Measurements from ENCODE around the gene PIK3IP1. TPM values are rescaled to one million over a fixed set of nuclear protein-coding genes. Genes with fewer than 3 reads are reported as not detected.

Gene PIK3IP1, protein sequence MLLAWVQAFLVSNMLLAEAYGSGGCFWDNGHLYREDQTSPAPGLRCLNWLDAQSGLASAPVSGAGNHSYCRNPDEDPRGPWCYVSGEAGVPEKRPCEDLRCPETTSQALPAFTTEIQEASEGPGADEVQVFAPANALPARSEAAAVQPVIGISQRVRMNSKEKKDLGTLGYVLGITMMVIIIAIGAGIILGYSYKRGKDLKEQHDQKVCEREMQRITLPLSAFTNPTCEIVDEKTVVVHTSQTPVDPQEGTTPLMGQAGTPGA
- total RNA-seq = 10 to 100 TPM; 14.6 to 17.6 TPM

DNA sequence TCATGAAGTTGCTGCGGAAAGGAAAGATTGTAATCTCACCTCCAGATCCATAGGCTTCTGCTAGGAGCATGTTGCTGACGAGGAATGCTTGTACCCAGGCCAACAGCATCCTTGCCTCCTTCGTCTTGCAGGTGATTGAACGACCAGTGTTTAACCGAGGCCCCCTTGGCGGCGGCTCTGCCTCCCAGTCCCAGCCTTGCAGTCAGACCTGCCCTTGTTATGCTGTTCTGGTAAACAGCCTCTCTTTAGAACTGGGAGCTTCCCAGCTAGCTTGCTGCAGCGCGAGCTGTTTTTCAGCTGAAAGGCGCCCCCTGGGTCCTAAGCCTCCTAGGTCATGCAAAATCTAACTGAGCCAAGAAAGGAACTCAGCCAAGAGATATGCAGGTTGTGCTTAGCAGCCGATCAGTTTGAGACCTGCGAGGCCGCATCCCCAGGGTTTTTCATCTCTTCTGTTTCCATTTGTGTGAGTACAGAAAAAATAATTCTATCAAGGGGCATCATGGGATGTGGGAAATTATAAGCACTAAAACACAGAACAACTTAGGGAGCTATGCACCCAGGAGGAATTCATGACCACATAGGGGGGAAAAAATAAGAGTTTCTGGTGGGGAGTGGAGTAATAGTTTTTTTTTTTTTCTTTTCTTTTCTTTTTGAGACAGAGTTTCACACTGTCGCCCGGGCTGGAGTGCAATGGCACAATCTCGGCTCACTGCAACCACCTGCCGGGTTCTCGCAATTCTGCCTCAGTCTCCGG is at the start of gene PIK3IP1:
Gene PIK3IP1, minus strand, starts transcription at position 253 of the 754 bp plus-strand sequence. Its CDS starts 144 bp downstream, at position 109.
- Histone ChIP-seq H3K27me3 (no peaks in the 10 kb centered on the region), H3K4me3 (peak within 1 kb of the TSS; percentile 56 to 73), H3K9me3 (no peaks in the 10 kb centered on the region), H3K36me3 (peaks cover 23% of the 10 kb centered on the region), H3K27ac (peak within 1 kb of the TSS; percentile 93 to 99), H3K4me1 (peaks cover 0 to 56% of the 10 kb centered on the region in 2 donors)
- DNase-seq (ENCODE audit: low spot score) = peak; percentile 90
- TF ChIP-seq, protein P1, sequence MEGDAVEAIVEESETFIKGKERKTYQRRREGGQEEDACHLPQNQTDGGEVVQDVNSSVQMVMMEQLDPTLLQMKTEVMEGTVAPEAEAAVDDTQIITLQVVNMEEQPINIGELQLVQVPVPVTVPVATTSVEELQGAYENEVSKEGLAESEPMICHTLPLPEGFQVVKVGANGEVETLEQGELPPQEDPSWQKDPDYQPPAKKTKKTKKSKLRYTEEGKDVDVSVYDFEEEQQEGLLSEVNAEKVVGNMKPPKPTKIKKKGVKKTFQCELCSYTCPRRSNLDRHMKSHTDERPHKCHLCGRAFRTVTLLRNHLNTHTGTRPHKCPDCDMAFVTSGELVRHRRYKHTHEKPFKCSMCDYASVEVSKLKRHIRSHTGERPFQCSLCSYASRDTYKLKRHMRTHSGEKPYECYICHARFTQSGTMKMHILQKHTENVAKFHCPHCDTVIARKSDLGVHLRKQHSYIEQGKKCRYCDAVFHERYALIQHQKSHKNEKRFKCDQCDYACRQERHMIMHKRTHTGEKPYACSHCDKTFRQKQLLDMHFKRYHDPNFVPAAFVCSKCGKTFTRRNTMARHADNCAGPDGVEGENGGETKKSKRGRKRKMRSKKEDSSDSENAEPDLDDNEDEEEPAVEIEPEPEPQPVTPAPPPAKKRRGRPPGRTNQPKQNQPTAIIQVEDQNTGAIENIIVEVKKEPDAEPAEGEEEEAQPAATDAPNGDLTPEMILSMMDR (IDR thresholded peaks at IDR 0.05) = peak; percentile 31 to 66

DNA sequence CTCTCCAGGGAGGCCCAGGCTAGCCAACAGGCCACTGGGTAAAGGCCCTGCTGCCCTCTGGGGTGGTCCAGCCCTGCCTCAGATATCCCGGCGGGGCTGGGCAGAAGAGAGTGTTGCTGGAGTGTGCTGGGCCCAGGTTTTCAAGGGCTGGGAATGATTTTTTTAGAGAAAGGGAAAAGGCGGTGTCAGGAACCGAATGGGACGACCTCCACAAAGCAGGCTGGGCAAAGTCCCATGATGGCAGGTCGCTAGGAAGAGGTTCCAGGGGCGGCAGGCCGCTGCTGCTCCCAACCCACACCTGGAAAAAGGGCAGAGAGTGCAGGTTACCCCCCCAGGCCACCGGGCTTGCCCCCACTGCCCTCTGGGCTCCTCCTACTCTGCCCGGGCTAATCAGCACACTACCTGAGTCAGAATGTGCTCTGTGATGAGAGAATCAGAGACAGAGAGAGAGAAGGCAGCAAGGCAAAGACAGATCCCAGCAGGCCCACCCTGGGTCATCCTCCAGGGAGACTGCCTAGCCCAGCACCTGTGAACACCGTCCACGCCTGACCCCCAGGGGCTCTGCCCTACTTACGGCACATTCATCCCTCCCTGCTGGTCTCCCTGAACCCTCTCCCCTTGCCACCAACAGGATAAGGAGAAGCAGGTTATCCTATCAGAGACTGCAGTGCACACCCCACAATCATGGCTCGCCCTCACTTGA is 49.2 kb upstream of the PIK3IP1 start:
- peaks cover 30% of the 10 kb centered on the region for H3K36me3 ChIP-seq
- H3K27ac ChIP-seq = no peak overlapping the region
- no peaks in the 10 kb centered on the region for H3K9me3 ChIP-seq
- no peak for DNase-seq (ENCODE audit: low spot score)
- peaks cover 0 to 49% of the 10 kb centered on the region in 2 donors for H3K4me1 ChIP-seq
- H3K4me3 ChIP-seq = no peak overlapping the region
- no peaks in the 10 kb centered on the region for H3K27me3 ChIP-seq
- TF ChIP-seq, protein P1 (IDR thresholded peaks at IDR 0.05) = no peak

DNA sequence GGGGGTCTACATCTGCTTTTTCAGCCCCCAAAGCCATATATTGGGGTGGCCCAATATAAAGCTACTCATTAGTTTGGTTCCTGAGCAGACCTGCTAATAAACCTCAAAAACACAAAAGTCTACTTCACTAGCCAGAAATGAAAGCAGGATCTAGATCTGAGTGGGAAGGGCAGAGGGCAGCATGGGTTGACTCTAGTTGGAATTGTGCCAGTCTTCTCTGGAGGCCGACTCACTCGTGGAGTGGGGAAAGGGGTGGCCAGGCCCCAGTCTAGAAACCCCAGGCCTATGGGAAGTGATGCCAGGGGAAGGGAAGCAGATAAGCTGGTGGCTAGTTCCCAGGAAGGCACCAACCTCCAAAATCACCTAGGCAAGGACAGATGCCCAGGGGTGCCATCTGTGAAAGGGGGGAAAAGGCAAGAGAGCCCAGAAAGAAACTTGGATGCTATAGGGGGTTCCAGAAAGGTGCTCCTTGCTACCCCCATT is 48.5 kb upstream of the PIK3IP1 start:
- Histone ChIP-seq H3K4me3 (no peak overlapping the region), H3K4me1 (peaks cover 0 to 49% of the 10 kb centered on the region in 2 donors), H3K9me3 (no peaks in the 10 kb centered on the region), H3K36me3 (peaks cover 31% of the 10 kb centered on the region), H3K27me3 (no peaks in the 10 kb centered on the region), H3K27ac (no peak overlapping the region)
- no peak for DNase-seq (ENCODE audit: low spot score)
- TF ChIP-seq, protein P1 (IDR thresholded peaks at IDR 0.05) = no peak

DNA sequence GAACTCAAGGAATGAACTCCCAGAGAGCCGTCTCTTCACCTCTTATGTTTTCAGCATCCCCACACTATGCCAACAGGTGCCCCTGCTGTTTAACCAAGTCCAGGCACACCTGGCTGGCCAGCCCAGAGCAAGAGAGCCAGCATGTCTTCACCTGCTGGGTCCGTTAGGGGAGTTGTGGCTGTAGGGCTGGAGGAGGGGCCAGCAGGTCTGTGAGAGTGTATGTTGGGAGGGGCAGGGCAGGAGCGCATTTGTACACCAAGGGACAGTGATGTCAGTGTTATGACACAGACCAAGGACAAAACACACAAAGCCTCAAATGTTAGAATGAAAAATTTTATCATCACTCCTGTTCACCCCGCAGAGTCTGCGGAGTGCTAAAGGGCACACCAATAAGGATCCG is 48.1 kb upstream of the PIK3IP1 start:
- TF ChIP-seq, protein P1 (IDR thresholded peaks at IDR 0.05) = no peak
- no peak overlapping the region for H3K4me3 ChIP-seq
- DNase-seq (ENCODE audit: low spot score) = no peak
- H3K27me3 ChIP-seq = no peaks in the 10 kb centered on the region
- no peak overlapping the region for H3K27ac ChIP-seq
- H3K4me1 ChIP-seq = peaks cover 0 to 46% of the 10 kb centered on the region in 2 donors
- peaks cover 35% of the 10 kb centered on the region for H3K36me3 ChIP-seq
- no peaks in the 10 kb centered on the region for H3K9me3 ChIP-seq

DNA sequence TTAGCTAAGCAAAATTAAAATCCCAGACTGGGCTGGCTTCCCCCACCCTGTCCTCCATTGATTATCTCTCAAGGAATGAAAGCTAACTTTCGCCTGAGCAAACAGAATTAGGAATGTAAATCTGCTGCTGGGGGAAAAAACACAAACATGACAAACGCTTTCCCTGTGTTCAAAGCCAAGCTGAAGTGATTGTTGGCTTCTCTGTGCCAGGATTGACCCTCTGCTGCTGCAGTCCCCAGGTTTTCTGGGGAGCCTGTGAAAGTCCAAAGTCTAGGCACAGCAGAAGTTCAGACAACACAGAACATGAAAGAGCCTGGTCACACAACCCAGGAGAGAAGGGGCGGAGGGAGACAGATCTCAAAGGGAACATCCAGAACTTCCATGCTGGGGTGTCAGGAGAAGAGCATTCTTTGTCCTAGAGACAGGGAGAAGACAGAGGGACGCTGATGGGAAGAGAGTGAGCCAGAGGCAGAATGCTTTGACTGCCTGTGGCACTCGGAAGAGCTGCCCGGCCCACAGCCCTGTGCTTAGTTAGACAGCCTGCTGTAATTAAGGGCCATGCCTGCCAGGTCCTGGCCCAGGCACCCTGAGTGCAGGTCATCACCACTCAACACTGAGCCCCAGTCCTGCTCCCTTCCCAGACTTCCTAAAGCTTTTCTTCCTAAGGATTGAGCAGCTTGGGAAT is 47.0 kb upstream of the PIK3IP1 start:
- Histone ChIP-seq H3K4me3 (no peak overlapping the region), H3K27ac (no peak overlapping the region), H3K36me3 (peaks cover 46% of the 10 kb centered on the region), H3K9me3 (no peaks in the 10 kb centered on the region), H3K27me3 (no peaks in the 10 kb centered on the region), H3K4me1 (peaks cover 0 to 36% of the 10 kb centered on the region in 2 donors)
- DNase-seq (ENCODE audit: low spot score) = no peak
- TF ChIP-seq, protein P1 (IDR thresholded peaks at IDR 0.05) = no peak

Measured in right atrium auricular region (tissue), 2 donors.